HUDEP-2 (cell line): Measurements from ENCODE around the gene ZBED6.
"Not testable (repeated sequence)": the region's sequence is repeated elsewhere in the genome, so short reads cannot be mapped to it uniquely, and the experiment has no call there.

Experiments used
- DNase-seq, 76 experiments: peaks; one replicate each; lab custom pipeline; 2025; ENCODE audit not compliant: unreplicated experiment in 76 of 76; lab: John Stamatoyannopoulos, UW

ZBED6 gene

DNA sequence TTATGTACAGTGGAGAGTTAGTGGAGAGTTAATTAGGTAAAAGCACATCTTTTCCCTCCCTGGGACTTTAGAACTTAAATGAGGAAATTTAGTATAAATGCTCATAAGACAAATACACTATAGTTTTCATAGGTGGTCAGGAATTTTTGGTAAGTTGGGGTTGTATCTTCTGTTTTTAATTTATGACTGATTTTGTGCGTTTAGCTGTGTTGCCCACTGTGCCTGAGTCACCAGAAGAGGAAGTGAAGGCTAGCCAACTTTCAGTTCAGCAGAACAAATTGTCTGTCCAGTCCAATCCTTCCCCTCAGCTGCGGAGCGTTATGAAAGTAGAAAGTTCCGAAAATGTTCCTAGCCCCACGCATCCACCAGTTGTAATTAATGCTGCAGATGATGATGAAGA, 33.8 kb downstream of the ZBED6 start:
- DNase-seq: not testable (repeated sequence)

DNA sequence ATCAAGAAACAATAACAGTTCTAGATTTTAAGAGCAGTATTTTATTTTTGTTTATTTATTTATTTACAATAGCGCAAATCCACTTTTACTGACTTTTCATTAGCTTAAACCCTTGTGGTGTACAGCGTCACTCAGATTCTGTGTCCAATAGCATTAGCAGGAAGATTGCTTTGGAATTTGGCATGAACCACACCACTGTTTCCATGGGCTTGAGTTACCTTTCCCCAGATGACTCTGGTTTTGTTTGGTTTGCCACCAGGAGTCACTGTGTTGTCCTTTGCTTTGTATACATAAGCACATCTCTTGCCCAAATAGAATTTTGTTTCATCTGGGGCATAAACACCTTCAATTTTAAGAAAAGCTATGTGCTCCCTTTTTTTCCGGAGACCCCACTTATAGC, 40.1 kb downstream of the ZBED6 start:
- DNase-seq: no peak

DNA sequence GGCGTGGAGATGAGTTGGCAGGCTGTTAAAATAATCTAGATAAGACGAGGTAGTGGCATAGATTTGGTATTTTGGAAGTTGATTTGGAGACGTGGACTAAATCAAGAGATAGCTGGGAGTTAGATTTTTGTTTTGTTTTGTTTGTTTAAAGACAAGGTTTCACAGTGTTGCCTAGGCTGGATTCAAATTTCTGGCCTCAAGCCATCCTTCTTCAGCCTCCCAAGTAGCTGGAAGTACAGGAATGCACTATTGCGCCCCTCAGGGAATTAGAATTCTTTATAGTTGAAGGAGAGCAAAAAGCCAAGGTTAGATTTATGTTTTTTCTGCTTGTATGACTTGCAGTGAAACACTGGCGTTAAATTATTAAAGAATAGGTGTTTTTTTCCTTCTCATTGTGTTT, 43.7 kb downstream of the ZBED6 start:
- DNase-seq: no peak

DNA sequence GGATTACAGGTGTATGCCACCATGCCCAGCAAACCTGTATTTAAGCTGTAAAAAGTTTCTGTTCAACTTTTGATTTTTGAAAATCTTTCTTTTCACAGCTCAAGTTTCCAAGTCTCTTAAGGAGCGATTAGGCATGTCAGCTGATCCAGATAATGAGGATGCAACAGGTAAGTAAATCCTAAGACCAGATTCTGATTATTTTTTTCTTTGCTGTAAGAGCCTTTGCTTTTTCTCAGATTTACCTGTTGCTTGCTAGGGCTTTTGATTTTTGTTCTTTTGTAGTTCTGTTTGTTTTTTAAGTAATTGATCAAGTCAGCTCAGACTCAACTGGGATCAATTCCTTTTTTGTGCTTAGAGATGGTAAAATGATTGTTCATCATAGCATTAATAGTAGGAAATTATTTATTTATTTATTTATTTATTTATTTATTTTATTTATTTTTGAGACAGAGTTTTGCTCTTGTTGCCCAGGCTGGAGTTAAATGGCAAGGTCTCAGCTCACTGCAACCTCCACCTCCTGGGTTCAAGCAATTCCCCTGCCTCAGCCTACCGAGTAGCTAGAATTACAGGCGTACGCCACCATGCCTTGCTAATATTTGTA, 44.9 kb downstream of the ZBED6 start:
- DNase-seq: no peak

DNA sequence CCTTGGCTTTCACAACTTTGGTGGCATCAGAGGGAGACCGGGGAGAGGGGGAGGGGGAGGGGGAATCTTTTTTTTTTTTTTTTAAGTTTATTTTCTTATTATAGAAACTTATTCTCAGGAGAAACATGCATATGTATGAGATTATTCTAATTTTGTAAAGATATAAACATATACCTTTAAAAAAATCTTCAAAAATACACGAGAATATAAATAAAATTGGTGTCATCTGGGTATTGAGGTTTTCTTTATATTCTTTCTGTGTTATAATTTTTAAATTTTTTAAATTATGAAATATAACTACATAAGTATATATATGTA, 47.1 kb downstream of the ZBED6 start:
- no peak for DNase-seq

DNA sequence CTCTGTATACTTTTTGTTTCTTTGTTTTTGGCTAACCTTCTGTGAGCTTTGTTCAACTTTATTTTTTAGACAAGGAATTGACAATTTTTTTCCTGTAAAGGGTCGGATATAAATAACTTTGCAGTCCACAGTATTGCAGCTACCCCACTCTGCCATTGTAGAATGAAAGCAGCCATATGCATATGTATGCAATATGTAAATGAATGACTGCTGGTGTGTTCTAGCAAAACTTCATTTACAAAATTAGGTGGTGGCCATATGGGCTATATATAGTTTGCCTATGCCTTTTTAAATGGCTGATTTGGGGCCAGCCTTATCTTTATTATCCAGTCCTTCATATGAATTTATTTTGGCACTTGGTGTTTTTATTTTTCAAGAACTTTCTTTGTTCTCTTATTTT, 48.0 kb downstream of the ZBED6 start:
- DNase-seq: no peak
